ENCODE results near the gene COL9A3.
"Not testable (repeated sequence)": the region's sequence is repeated elsewhere in the genome, so short reads cannot be mapped to it uniquely, and the experiment has no call there.

COL9A3 gene

GRCh38 chr20:62838128-62838891, 21.5 kb downstream of the COL9A3 start:
- DNase-seq = no peak

DNA sequence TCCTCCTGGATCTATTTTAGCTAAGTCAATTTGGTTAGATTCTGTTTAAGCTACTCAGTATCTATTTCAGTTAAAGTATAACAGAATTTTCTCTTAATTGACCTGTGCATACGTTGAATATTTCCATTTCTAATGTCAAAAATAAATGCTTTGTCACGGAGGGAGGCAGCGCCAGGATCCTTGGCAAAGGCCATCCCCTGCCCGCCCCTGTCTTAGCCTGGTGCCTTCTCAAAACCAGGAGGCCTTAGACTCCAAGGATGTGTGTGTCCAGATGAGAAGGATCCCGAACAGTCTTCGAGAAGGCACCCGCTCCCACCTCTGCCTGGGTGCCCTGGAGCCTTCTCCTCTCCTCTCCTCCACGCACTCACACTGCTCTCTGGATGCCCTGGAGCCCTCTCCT, 22.4 kb downstream of the COL9A3 start:
- DNase-seq = no peak

DNA sequence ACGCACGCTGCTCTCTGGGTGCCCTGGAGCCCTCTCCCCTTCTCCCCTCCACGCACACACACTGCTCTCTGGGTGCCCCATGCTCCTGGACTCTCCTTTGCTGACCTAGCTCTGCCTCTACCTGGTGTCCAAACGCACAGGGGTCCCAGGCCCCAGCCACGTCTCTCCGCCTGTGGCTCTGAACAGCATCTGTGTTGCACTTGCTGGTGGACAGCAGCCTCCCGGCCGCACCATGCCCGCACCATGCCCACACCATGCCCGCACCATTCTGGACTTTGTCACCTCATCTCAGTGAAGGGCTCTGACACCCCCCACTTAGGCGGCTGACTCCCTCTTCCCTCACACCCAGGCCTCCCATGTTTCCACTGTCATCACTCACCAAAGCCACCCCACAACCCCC, 23.0 kb downstream of the COL9A3 start:
- no peak for DNase-seq

GRCh38 chr20:62840244-62841197, 23.7 kb downstream of the COL9A3 start:
- no peak for DNase-seq

- no peak for DNase-seq
These were observed 24.9 kb downstream of the COL9A3 start for GRCh38 chr20:62841705-62842212.

DNA sequence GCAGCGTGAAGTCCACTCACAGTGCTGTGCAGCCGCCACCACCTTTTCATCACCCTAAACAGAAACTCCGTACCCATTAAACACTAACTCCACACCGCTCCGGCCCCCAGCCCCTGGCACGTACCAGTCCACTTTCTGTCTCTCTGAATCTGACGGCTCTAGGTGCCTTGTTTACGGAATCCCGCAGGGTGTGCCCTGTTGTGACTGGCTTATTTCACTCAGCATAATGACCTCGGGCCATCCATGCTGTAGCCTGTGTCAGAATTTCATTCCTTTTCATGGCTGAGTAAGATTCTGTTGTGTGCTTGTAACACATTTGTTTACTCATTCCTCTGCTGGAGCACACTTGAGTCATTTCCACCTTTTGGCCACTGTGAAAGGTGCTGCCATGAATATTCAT, 26.8 kb downstream of the COL9A3 start:
- no peak for DNase-seq

DNA sequence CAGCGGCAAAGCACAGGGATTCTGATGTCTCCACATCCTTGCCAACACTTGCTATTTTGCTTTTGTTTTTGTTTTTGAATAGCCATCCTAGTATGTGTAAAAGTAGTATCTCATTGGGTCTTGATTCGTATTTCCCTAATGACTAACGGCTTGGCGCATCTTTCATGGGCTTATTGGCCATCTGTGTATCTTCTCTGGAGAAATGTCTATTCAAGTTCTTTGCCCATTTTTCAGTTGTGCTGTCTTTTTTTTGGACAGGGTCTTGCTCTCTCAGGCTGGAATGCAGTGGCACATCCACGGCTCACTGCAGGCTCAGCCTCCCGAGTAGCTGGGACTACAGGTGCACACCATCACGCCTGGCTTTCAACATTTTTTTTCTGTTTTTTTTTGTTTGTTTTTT, 27.3 kb downstream of the COL9A3 start:
- no peak for DNase-seq

GRCh38 chr20:62845416-62846160, 28.7 kb downstream of the COL9A3 start:
- no peak for DNase-seq

GRCh38 chr20:62846166-62846890, 29.5 kb downstream of the COL9A3 start:
- no peak for DNase-seq

DNA sequence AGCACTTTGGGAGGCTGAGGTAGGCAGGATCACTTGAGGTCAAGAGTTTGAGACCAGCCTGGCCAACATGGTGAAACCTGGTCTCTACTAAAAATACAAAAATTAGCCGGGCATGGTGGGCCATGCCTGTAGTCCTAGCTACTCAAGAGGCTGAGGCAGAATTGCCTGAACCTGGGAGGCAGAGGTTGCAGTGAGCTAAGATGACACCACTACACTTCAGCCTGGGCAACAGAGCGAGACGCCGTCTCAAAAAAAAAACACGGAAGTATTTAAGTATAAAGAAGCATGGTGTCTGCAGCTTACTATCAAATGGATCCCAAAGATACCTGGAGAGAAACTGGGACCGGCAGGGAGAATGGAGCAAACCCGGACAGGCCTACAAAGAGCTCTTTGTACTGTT, 32.1 kb downstream of the COL9A3 start:
- DNase-seq = not testable (repeated sequence)

GRCh38 chr20:62849431-62849830, 32.6 kb downstream of the COL9A3 start:
- no peak for DNase-seq

- DNase-seq = no peak
These were observed 33.6 kb downstream of the COL9A3 start for GRCh38 chr20:62850333-62850974.

DNA sequence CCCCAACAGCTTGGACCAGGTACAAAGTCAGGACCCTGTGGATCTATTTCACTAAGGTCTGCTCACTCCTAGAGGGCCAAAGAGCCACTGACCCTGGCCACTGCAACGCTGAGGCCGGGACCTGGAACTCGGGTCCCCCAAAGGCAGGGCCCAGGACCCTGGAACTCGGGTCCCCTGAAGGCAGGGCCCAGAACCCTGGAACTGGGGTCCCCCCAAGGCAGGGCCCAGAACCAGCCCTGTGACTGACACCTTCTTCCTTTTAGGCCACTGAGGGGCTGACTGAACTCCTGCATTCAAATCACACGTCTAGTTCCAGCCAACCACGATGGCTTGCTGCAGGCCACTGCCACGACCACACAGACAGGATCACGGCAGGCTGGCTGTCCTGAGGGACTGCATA, 35.3 kb downstream of the COL9A3 start:
- DNase-seq = no peak

- DNase-seq = no peak
These were observed 36.0 kb downstream of the COL9A3 start for GRCh38 chr20:62852841-62853240.

- DNase-seq = not testable (repeated sequence)
These were observed 36.5 kb downstream of the COL9A3 start for GRCh38 chr20:62853304-62853703.

DNA sequence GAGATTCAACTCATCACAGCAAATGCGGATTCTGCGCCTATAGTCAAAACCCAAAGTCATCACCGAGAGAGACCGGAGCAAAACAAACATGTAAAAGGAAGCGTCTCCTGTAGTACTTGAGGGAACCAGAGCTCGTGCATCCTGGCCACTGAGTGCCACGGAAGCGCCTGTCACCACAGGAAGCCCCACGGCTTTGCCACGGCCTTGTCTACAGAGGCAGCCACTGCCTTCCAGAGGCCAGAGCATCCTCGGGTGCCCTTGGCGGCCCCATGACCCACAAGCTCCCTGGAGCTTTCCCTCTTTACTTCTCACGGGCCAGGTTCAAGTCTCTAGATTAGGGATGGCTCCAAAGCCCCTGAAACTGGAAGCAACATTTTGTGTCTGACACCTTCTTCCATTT, 37.3 kb downstream of the COL9A3 start:
- no peak for DNase-seq

DNA sequence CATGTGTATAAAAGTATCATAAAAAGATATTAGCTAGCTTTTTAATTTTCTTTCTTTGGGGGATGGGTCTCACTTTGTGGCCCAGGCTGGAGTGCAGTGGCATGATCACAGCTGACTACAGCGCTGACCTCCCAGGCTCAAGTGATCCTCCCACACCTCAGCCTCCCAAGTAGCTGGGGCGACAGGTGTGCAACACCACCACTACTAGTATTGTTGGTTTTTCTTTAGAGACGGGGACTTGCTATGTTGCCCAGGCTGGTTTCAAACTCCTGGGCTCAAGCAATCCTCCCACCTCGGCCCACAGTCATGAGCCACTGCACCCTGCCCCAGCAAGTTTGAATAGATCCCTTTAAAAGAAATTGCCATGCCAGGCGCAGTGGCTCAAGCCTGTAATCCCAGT, 38.3 kb downstream of the COL9A3 start:
- no peak for DNase-seq

DNA sequence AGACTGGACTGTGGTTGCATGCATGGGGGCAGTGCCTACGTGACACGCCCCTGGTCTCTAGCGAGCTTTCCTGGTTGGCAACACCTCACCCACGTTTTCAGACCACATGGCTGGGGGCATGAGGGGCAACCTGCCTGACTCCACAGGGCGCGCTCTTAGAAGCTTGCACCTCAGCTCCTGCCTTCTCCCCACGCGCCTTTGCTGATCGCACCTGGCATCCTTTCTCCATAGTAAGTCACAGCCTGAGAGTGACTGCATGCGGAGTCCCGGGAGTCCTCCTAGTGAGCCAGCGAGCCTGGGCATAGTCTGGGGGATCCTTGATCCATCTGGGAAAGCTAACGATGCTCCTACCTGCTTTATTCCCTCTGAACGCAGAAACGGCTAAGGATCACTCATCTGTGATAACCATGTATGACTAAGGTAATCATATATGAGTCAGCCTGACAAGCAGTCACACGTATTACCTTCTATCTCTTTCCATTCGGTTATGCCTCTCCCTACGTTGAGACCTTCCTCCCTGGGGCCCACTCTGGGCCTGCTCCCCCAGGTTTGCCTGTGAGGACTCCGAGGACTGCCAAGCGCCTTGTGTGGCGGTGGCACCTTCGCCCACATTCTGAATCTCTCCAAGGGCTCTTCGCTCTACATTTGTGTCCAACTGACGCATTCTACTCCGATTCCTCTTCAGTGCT, 40.2 kb downstream of the COL9A3 start:
- no peak for DNase-seq

GRCh38 chr20:62858058-62858830, 41.4 kb downstream of the COL9A3 start:
- no peak for DNase-seq

DNA sequence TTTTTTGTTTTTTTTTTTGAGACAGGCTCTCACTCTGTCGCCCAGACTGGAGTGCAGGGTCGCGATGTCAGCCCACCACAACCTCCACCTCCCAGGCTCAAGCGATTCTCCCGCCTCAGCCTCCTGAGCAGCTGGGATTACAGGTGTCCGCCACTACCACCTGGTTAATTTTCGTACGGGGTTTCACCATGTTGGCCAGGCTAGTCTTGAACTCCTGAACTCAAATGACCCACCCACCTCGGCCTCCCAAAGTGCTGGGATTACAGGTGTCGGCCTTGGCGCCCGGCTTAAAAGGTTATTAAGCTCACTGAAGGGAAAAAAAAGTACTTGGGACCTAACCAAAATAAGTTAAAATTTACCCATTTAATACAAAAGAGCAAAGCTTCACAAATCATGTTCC, 42.9 kb downstream of the COL9A3 start:
- no peak for DNase-seq

Data from stimulated activated CD4-positive, alpha-beta T cell treated with anti-CD3 and anti-CD28 coated beads, Interleukin-2, amount 100 ng/mL, for 48 hours (primary cell).